GM12878 (cell line): ENCODE results near the gene RGS16. TPM values are rescaled to one million over a fixed set of nuclear protein-coding genes. Genes with fewer than 3 reads are reported as not detected.

ENCODE experiments used
- ASH2L ChIP-seq: fragments of 300-600, 200-600 bp; sonication (generic); IDR thresholded peaks from 2 replicates; pipeline ENCODE4 v1.6.1; 2017; ENCODE audit warnings: low read depth, mild to moderate bottlenecking, borderline replicate concordance
- HDGF ChIP-seq: fragments of 450-650 bp; IDR thresholded peaks from 2 replicates; pipeline ENCODE4 v1.6.1; 2016; ENCODE audit warnings: antibody characterized with exemption
- IKZF2 ChIP-seq, 2 experiments: fragments of 450-650 bp; IDR thresholded peaks; 2 replicates each; pipeline ENCODE4 v1.6.1; 2017; ENCODE audit warnings: mild to moderate bottlenecking in 2 of 2, moderate library complexity in 2 of 2
- KAT2A ChIP-seq: conservative IDR thresholded peaks from 2 replicates; pipeline ENCODE4 v1.6.1; 2011; ENCODE audit warnings: low read depth, low read length; ENCODE audit not compliant: control insufficient read depth
- LARP7 ChIP-seq: fragments of 450-650 bp; IDR thresholded peaks from 2 replicates; pipeline ENCODE4 v1.6.1; 2017; ENCODE audit warnings: mild to moderate bottlenecking
- NR2C2 ChIP-seq: IDR thresholded peaks from 2 replicates; pipeline ENCODE4 v1.6.1; 2011; ENCODE audit warnings: borderline replicate concordance, low read depth; ENCODE audit not compliant: control insufficient read depth, insufficient read length
- polyA plus RNA-seq, 11 experiments: library from polyadenylated mRNA; depleted of rRNA in 4 of 11; unstranded in 6 of 11; stranded (reverse) in 5 of 11; fragments of >200 nt; fragmentation: Nextera tagmentation in 4 of 11; fragmentation: Illumina TruSeq in 1 of 11; extraction: Ambion mirVana in 4 of 11; extraction: Trizol in 1 of 11; gene quantifications; 1 replicate in 1 of 11; 2 replicates in 10 of 11; pipeline versions ENCODE4 v1.2.1 to v1.2.3, GENCODE V29; 2011 to 2016; ENCODE audit warnings: inconsistent platforms in 2 of 11, missing spikeins in 2 of 11, low read depth in 1 of 11
- total RNA-seq, 4 experiments: library from RNA; depleted of rRNA in 3 of 4; stranded (reverse); fragments of >200 nt in 3 of 4; fragmentation: Illumina TruSeq in 1 of 4; extraction: Trizol in 1 of 4; gene quantifications; 2 replicates each; pipeline versions ENCODE4 v1.2.1 to v1.2.3, GENCODE V29; 2013 to 2021
- TF ChIP-seq, protein P1 (sequence below): fragments of 450-650 bp; IDR thresholded peaks from 2 replicates; pipeline ENCODE4 v1.6.1; 2017; ENCODE audit warnings: borderline replicate concordance
- TF ChIP-seq, protein P2 (sequence below): IDR thresholded peaks from 2 replicates; pipeline ENCODE4 v1.6.1; 2011; ENCODE audit warnings: low read depth, mild to moderate bottlenecking, low read length, moderate library complexity, borderline replicate concordance; ENCODE audit errors: extremely low read depth
- TF ChIP-seq, protein P3 (sequence below): fragments of 450-650 bp; IDR thresholded peaks from 2 replicates; pipeline ENCODE4 v1.6.1; 2014; ENCODE audit warnings: mild to moderate bottlenecking

Gene RGS16
- total and polyA plus RNA-seq, 10 of the 15 experiments (the other 5 are each of a cell fraction or from before 2014, with no cell fraction given) = 16.4 to 58.2 (median 44.6) TPM

DNA sequence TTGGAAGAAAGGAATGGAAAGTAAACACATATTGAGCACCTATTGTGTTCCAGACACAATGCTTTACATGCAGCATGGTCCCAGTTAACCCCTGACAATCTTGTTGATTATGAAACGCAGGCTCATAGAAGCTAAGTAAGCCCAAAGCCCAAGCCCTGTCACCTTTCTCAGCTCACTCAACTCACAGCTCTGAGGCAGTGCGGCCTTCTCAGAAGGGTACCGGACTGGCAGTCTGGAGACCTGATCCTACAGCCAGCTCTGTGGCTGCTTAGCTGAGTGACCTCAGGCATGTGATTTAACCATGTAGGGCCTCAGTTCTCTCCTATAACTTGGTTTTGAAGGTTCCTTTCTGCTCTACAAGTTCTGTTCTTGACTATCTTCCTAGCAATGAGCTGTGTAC is 14.7 kb downstream of the RGS16 start (continued):
- TF ChIP-seq, protein P1, sequence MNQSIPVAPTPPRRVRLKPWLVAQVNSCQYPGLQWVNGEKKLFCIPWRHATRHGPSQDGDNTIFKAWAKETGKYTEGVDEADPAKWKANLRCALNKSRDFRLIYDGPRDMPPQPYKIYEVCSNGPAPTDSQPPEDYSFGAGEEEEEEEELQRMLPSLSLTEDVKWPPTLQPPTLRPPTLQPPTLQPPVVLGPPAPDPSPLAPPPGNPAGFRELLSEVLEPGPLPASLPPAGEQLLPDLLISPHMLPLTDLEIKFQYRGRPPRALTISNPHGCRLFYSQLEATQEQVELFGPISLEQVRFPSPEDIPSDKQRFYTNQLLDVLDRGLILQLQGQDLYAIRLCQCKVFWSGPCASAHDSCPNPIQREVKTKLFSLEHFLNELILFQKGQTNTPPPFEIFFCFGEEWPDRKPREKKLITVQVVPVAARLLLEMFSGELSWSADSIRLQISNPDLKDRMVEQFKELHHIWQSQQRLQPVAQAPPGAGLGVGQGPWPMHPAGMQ = no peak
- TF ChIP-seq ASH2L (no peak), IKZF2 (IDR thresholded peaks at IDR 0.05) (no peak), KAT2A (no peak), HDGF (no peak), LARP7 (no peak), NR2C2 (no peak)
- TF ChIP-seq, protein P2, sequence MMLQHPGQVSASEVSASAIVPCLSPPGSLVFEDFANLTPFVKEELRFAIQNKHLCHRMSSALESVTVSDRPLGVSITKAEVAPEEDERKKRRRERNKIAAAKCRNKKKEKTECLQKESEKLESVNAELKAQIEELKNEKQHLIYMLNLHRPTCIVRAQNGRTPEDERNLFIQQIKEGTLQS = no peak
- TF ChIP-seq, protein P3, sequence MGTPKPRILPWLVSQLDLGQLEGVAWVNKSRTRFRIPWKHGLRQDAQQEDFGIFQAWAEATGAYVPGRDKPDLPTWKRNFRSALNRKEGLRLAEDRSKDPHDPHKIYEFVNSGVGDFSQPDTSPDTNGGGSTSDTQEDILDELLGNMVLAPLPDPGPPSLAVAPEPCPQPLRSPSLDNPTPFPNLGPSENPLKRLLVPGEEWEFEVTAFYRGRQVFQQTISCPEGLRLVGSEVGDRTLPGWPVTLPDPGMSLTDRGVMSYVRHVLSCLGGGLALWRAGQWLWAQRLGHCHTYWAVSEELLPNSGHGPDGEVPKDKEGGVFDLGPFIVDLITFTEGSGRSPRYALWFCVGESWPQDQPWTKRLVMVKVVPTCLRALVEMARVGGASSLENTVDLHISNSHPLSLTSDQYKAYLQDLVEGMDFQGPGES = no peak
